Neural crest cell (in vitro differentiated cells): Measurements from ENCODE around the gene GAB2. TPM values are rescaled to one million over a fixed set of nuclear protein-coding genes. Genes with fewer than 3 reads are reported as not detected.

Experiments used
- DNase-seq: peaks from one replicate; pipeline ENCODE4 v3.0.0; 2021; ENCODE audit warnings: low read depth, mixed read lengths, low spot score
- H3K27ac Mint-ChIP-seq: one replicate; pipeline ENCODE4 v1.8.0; 2021; ENCODE audit warnings: mild to moderate bottlenecking, mixed read lengths; ENCODE audit not compliant: unreplicated experiment
- H3K27me3 Mint-ChIP-seq: 2 replicates; pipeline ENCODE4 v1.8.0; 2021; ENCODE audit warnings: low read depth, mild to moderate bottlenecking, mixed read lengths
- H3K36me3 Mint-ChIP-seq: 2 replicates; pipeline ENCODE4 v1.8.0; 2021; ENCODE audit warnings: low read depth, mild to moderate bottlenecking, mixed read lengths
- H3K4me1 Mint-ChIP-seq: 2 replicates; pipeline ENCODE4 v1.8.0; 2021; ENCODE audit warnings: mixed read lengths
- H3K4me3 Mint-ChIP-seq: one replicate; pipeline ENCODE4 v1.8.0; 2021; ENCODE audit warnings: mild to moderate bottlenecking, mixed read lengths
- H3K9me3 Mint-ChIP-seq: 2 replicates; pipeline ENCODE4 v1.8.0; 2021; ENCODE audit warnings: mixed read lengths
- total RNA-seq: library from RNA; stranded (reverse); gene quantifications from 2 replicates; pipeline ENCODE4 v1.2.1, GENCODE V29; 2021
- TF ChIP-seq, protein P1 (sequence below): fragments of 200-600 bp; sonication (generic); conservative IDR thresholded peaks from 2 replicates; pipeline ENCODE4 v1.5.0; 2021; ENCODE audit warnings: antibody characterized with exemption, mild to moderate bottlenecking

The GAB2 gene
- total RNA-seq, 1 donor from 2014 or later, result 27.9 TPM

DNA sequence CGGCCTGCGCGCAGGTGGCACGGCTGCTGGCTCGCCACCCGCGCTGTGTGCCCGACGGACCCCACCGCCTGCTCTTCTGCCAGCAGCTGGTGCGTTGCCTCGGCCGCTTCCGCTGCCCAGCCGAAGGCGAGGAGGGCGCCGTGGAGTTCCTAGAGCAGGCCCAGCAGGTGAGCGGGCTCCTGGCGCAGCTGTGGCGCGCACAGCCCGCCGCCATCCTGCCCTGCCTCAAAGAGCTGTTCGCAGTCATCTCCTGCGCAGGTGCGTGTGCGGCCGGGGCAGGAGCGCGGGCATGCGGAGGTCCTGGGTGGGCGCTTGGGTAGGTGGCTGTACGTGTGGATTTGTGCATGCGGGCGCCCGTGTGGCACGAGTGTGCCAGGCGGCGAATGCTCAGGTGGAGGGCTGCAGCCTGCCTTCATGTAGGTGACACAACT, 220.9 kb downstream of the GAB2 start:
- TF ChIP-seq, protein P1, sequence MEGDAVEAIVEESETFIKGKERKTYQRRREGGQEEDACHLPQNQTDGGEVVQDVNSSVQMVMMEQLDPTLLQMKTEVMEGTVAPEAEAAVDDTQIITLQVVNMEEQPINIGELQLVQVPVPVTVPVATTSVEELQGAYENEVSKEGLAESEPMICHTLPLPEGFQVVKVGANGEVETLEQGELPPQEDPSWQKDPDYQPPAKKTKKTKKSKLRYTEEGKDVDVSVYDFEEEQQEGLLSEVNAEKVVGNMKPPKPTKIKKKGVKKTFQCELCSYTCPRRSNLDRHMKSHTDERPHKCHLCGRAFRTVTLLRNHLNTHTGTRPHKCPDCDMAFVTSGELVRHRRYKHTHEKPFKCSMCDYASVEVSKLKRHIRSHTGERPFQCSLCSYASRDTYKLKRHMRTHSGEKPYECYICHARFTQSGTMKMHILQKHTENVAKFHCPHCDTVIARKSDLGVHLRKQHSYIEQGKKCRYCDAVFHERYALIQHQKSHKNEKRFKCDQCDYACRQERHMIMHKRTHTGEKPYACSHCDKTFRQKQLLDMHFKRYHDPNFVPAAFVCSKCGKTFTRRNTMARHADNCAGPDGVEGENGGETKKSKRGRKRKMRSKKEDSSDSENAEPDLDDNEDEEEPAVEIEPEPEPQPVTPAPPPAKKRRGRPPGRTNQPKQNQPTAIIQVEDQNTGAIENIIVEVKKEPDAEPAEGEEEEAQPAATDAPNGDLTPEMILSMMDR, result no peak
- Mint-ChIP-seq H3K4me1 (peaks cover 25% of the 10 kb centered on the region), H3K27ac (no peak overlapping the region), H3K36me3 (no peaks in the 10 kb centered on the region), H3K4me3 (no peak overlapping the region), H3K9me3 (no peaks in the 10 kb centered on the region), H3K27me3 (no peaks in the 10 kb centered on the region)
- no peak for DNase-seq

DNA sequence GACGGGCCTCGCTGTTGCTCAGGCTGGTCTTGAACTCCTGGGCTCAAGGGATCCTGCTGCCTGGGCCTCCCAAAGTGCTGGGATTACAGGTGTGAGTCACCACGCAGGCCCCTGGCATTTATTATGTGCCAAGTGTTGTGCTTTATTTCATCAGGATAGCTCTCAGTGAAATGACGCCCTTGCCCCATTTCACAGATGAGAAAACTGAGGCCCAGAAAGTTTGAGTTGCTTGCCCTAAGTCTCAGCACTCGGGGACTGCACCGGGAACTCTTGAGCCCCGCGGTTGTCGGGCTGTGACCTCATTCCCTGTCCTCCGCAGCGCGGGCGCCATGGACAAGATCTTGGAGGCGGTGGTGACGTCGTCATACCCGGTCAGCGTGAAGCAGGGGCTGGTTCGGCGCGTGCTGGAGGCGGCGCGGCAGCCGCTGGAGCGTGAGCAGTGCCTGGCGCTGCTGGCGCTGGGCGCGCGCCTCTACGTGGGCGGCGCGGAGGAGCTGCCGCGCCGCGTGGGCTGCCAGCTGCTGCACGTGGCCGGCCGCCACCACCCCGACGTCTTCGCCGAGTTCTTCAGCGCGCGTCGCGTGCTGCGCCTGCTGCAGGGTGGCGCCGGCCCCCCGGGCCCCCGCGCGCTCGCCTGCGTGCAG, 221.6 kb downstream of the GAB2 start:
- TF ChIP-seq, protein P1, result no peak
- H3K27me3 Mint-ChIP-seq, result no peaks in the 10 kb centered on the region
- H3K36me3 Mint-ChIP-seq, result no peaks in the 10 kb centered on the region
- H3K4me3 Mint-ChIP-seq, result no peak overlapping the region
- peaks cover 29% of the 10 kb centered on the region for H3K4me1 Mint-ChIP-seq
- no peak overlapping the region for H3K27ac Mint-ChIP-seq
- H3K9me3 Mint-ChIP-seq, result no peaks in the 10 kb centered on the region
- DNase-seq, result no peak

DNA sequence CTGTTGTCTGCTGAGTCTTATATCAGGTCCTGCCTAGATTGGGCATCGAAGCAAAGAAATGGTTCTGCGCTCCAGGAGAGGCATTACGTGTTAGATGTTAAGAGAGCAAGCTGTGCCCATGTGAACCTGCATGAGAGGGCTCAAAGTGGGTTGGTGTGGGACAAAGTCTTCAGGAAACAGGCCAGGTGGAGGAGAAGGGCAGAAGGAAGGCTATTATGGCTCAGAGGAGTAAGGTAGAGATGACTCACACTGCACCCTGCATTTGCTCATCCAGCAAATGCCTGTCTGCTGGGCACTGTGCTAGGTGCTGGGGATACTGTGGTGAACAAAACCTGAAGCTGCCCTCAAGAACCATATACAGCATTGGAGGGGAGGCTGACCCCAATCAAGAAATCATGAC, 223.1 kb downstream of the GAB2 start:
- H3K36me3 Mint-ChIP-seq, result no peaks in the 10 kb centered on the region
- no peak overlapping the region for H3K27ac Mint-ChIP-seq
- no peaks in the 10 kb centered on the region for H3K9me3 Mint-ChIP-seq
- TF ChIP-seq, protein P1, result no peak
- H3K27me3 Mint-ChIP-seq, result no peaks in the 10 kb centered on the region
- no peak overlapping the region for H3K4me3 Mint-ChIP-seq
- peaks cover 43% of the 10 kb centered on the region for H3K4me1 Mint-ChIP-seq
- DNase-seq, result no peak

DNA sequence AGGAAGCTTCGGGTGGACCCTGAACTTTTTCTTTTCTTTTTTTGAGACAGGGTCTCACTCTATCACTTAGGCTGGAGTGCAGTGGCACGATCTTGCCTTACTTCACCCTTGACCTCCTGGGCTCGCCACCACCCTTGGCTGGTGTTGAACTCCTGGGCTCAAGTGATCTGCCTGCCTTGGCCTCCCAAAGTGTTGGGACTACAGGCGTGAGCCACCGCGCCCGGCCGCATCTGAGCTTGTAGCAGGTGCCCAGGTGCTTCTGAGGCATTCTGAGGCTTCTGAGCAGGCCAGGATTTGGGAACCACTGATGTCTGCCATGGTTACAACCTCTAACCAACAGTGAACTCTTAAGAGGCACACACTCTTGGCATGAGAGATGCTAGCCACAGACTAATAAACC, 223.8 kb downstream of the GAB2 start:
- Mint-ChIP-seq H3K27me3 (no peaks in the 10 kb centered on the region), H3K4me1 (peaks cover 44% of the 10 kb centered on the region), H3K36me3 (no peaks in the 10 kb centered on the region), H3K27ac (no peak overlapping the region), H3K9me3 (no peaks in the 10 kb centered on the region), H3K4me3 (peak overlapping the region; percentile 13)
- no peak for DNase-seq
- TF ChIP-seq, protein P1, result no peak

DNA sequence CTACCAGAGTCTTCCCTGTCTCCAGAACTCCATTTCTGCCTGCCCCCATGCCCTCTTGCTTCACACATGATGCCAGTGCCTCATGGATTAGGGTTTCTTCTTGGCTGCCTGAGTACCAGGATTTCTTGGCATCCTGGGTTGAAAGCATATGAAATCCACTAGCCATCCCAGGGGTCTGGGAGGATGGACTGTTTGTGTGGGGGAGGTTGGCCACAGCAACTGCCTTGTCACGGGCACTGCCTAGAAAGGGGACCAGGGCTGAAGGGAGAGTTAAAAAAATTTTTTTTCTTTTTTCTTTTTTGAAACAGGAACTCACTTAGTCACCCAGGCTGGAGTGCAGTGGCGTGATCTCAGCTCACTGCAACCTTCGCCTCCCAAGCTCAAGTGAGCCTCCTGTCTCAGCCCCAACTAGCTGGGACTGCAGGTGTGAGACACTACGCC, 224.7 kb downstream of the GAB2 start:
- peaks cover 48% of the 10 kb centered on the region for H3K4me1 Mint-ChIP-seq
- H3K36me3 Mint-ChIP-seq, result no peaks in the 10 kb centered on the region
- TF ChIP-seq, protein P1, result no peak
- no peak for DNase-seq
- no peak overlapping the region for H3K27ac Mint-ChIP-seq
- H3K9me3 Mint-ChIP-seq, result no peaks in the 10 kb centered on the region
- H3K4me3 Mint-ChIP-seq, result peak overlapping the region; percentile 69
- no peaks in the 10 kb centered on the region for H3K27me3 Mint-ChIP-seq
